Testis (tissue), 2 donors: Measurements from ENCODE around the gene ASPM.

Experiments used
- POLR2A ChIP-seq: fragments of 450-650 bp; IDR thresholded peaks from one replicate; pipeline ENCODE4 v1.6.1; 2017; ENCODE audit warnings: antibody characterized with exemption, mild to moderate bottlenecking, moderate library complexity
- TF ChIP-seq, protein P1 (sequence below), 3 experiments: fragments of 450-650 bp in 2 of 3; fragments of 200-600 bp in 1 of 3; sonication (generic) in 1 of 3; IDR thresholded peaks; one replicate each; pipeline ENCODE4 v1.5.1; 2016 to 2019; ENCODE audit warnings: antibody characterized with exemption in 3 of 3, mild to moderate bottlenecking in 2 of 3, moderate library complexity in 1 of 3

DNA sequence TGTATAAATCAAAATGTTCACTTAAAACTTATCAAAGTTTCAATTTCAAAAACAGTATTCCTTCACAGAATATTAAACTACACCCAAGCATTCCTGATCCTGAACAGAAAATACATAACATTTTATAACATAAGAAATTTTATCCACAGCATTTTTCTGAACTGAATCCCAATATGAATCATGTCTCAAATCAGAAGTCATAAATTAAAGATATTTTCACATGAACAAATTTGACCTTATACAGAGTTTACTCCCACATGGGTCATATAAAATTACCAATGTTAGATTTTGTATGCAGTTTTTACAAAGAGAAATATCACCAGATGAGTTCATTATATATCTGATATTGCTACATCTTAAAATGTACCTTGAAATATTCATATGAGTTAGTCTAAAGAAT is 48.6 kb upstream of the ASPM start:
- TF ChIP-seq, protein P1, sequence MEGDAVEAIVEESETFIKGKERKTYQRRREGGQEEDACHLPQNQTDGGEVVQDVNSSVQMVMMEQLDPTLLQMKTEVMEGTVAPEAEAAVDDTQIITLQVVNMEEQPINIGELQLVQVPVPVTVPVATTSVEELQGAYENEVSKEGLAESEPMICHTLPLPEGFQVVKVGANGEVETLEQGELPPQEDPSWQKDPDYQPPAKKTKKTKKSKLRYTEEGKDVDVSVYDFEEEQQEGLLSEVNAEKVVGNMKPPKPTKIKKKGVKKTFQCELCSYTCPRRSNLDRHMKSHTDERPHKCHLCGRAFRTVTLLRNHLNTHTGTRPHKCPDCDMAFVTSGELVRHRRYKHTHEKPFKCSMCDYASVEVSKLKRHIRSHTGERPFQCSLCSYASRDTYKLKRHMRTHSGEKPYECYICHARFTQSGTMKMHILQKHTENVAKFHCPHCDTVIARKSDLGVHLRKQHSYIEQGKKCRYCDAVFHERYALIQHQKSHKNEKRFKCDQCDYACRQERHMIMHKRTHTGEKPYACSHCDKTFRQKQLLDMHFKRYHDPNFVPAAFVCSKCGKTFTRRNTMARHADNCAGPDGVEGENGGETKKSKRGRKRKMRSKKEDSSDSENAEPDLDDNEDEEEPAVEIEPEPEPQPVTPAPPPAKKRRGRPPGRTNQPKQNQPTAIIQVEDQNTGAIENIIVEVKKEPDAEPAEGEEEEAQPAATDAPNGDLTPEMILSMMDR (IDR thresholded peaks at IDR 0.05) = no peak
- TF ChIP-seq POLR2A = no peak
